ENCODE measurements around the gene GARIN1A.

DNA sequence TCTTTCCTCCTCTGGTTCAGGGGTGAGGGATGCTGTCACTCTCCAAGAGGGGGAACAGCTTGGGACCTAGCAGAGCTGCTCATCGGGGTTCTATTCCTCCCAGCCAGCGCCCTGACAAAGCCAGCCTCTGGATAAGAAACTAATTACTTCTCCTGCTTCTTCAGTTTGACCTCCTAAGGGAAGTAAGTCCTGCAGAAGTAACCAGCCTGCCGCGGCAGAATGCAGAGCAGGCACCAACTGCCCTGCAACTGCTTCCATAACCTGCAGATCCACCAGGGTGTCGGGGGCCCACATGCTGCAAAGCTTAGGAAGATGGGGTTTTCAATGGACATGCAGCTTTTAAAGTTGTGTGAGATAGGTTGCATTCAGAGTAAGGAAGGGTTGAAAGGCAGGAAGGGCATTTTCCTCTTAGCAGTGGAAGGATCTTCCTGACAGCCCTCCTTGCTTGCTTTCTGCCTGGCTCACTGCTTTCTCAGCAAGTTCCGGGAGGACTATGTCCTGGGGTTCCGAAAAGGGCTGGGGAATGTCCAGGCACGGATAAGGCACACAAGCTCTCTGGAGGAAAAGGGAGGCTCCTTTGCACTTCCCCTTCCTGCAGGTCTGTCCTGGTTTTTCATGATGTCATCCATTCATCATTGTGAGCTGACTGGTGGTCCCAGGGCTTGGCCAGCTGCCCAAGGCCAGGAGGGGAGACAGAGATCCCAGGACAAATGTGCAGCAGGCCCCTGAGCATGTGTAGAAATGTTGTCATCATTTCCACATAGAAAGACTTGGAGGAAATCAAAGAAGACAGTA is 42.8 kb downstream of the GARIN1A start:
- TF ChIP-seq, protein P1, sequence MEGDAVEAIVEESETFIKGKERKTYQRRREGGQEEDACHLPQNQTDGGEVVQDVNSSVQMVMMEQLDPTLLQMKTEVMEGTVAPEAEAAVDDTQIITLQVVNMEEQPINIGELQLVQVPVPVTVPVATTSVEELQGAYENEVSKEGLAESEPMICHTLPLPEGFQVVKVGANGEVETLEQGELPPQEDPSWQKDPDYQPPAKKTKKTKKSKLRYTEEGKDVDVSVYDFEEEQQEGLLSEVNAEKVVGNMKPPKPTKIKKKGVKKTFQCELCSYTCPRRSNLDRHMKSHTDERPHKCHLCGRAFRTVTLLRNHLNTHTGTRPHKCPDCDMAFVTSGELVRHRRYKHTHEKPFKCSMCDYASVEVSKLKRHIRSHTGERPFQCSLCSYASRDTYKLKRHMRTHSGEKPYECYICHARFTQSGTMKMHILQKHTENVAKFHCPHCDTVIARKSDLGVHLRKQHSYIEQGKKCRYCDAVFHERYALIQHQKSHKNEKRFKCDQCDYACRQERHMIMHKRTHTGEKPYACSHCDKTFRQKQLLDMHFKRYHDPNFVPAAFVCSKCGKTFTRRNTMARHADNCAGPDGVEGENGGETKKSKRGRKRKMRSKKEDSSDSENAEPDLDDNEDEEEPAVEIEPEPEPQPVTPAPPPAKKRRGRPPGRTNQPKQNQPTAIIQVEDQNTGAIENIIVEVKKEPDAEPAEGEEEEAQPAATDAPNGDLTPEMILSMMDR (IDR thresholded peaks at IDR 0.05) = no peak
- TF ChIP-seq POLR2A (IDR thresholded peaks at IDR 0.05) = no peak
